Thyroid gland (tissue), 4 donors: ENCODE measurements around the gene EXD3. TPM values are rescaled to one million over a fixed set of nuclear protein-coding genes. Genes with fewer than 3 reads are reported as not detected.

Source experiments
- DNase-seq, 2 donors: peaks; one replicate each; pipeline ENCODE4 v3.0.0-alpha.2; 2019
- H3K27ac ChIP-seq, 3 donors: fragments of 200-600 bp; sonication (generic); 1 replicate in 2 of 3; 2 replicates in 1 of 3; pipeline ENCODE4 v1.5.1; 2016 to 2019; ENCODE audit warnings: mild to moderate bottlenecking in 1 of 3, moderate library complexity in 1 of 3
- H3K27me3 ChIP-seq: fragments of 200-600 bp; sonication (generic); one replicate; pipeline ENCODE4 v1.5.1; 2019
- H3K36me3 ChIP-seq, 2 donors: fragments of 200-600 bp; sonication (generic); one replicate each; pipeline ENCODE4 v1.5.1; 2016 to 2019
- H3K4me1 ChIP-seq, 2 donors: fragments of 200-600 bp; sonication (generic); one replicate each; pipeline ENCODE4 v1.5.1; 2017 to 2019
- H3K4me3 ChIP-seq, 3 donors: fragments of 200-600 bp; sonication (generic); replicated peaks in 1 of 3; 1 replicate in 2 of 3; 2 replicates in 1 of 3; pipeline ENCODE4 v1.5.1; 2016; ENCODE audit warnings: mild to moderate bottlenecking in 1 of 3
- H3K9me3 ChIP-seq: fragments of 200-600 bp; sonication (generic); one replicate; pipeline ENCODE4 v1.5.1; 2017
- POLR2A ChIP-seq, 2 donors: fragments of 450-650 bp; IDR thresholded peaks; one replicate each; pipeline ENCODE4 v1.6.1; 2017; ENCODE audit warnings: antibody characterized with exemption in 2 of 2, mild to moderate bottlenecking in 2 of 2, moderate library complexity in 1 of 2
- WGBS, 2 donors: methylation state at CpG; one replicate each; pipeline ENCODE4 v1.1.5; 2017; 5-methylcytosine and 5-hydroxymethylcytosine counted together
- intact Hi-C: fragments of 100-400 bp; cut with DNase I; formaldehyde crosslinking; loops from one replicate; pipeline ENCODE4 v1.15.1; 2023
- total RNA-seq, 4 donors: library from RNA; depleted of rRNA; stranded (reverse); fragments of >200 nt; gene quantifications; one replicate each; pipeline ENCODE4 v1.2.3, GENCODE V29; 2016
- TF ChIP-seq, protein P1 (sequence below), 6 experiments: fragments of 200-600 bp in 3 of 6; fragments of 450-650 bp in 3 of 6; sonication (generic) in 3 of 6; IDR thresholded peaks; one replicate each; pipeline ENCODE4 v1.5.1; 2016 to 2019; ENCODE audit warnings: antibody characterized with exemption in 6 of 6, mild to moderate bottlenecking in 2 of 6, inconsistent platforms in 1 of 6, moderate library complexity in 1 of 6

Gene EXD3
- total RNA-seq, 4 donors from 2014 or later, result 13.0 to 32.0 (median 26.6) TPM

DNA sequence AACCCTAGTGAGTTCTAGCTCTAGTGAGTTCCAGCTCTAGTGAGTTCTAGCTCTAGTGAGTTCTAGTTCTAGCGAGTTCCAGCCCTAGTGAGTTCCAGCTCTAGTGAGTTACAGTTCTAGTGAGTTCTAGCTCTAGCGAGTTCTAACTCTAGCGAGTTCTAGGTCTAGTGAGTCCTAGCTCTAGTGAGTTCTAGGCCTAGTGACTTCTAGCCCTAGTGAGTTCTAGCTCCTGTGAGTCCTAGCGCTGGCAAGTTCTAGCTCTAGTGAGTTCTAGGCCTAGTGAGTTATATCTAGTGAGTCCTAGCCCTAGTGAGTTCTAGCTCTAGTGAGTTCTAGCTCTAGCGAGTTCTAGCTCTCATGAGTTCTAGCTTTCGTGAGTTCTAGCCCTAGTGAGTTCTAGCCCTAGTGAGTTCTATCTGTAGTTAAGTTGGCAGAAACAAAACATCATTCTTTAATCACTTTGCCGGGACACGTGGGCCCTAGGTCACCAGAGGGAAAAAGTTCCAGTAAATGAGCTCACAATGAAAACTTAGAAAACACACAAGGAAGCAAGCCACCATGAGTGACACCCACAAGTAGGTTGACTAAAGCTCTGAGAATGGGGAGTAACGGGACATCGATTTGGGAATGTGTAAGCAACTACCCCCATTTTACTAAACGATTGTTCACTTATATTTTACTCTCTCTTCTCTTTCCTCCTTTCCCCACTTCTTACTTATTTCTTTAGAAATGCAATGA is 47.5 kb downstream of the EXD3 start:
- intact Hi-C loops, result no loop called here
- Histone ChIP-seq H3K36me3 (no peaks in the 10 kb centered on the region), H3K27ac (no peak overlapping the region), H3K4me1 (no peaks in the 10 kb centered on the region), H3K9me3 (no peaks in the 10 kb centered on the region), H3K27me3 (no peaks in the 10 kb centered on the region), H3K4me3 (no peak overlapping the region)
- TF ChIP-seq, protein P1, sequence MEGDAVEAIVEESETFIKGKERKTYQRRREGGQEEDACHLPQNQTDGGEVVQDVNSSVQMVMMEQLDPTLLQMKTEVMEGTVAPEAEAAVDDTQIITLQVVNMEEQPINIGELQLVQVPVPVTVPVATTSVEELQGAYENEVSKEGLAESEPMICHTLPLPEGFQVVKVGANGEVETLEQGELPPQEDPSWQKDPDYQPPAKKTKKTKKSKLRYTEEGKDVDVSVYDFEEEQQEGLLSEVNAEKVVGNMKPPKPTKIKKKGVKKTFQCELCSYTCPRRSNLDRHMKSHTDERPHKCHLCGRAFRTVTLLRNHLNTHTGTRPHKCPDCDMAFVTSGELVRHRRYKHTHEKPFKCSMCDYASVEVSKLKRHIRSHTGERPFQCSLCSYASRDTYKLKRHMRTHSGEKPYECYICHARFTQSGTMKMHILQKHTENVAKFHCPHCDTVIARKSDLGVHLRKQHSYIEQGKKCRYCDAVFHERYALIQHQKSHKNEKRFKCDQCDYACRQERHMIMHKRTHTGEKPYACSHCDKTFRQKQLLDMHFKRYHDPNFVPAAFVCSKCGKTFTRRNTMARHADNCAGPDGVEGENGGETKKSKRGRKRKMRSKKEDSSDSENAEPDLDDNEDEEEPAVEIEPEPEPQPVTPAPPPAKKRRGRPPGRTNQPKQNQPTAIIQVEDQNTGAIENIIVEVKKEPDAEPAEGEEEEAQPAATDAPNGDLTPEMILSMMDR (IDR thresholded peaks at IDR 0.05), result no peak
- no peak for TF ChIP-seq POLR2A (IDR thresholded peaks at IDR 0.05)
- WGBS, 2 donors, result 93 to 96% methylated on average over 11 of the region's 11 CpGs
- no peak for DNase-seq

DNA sequence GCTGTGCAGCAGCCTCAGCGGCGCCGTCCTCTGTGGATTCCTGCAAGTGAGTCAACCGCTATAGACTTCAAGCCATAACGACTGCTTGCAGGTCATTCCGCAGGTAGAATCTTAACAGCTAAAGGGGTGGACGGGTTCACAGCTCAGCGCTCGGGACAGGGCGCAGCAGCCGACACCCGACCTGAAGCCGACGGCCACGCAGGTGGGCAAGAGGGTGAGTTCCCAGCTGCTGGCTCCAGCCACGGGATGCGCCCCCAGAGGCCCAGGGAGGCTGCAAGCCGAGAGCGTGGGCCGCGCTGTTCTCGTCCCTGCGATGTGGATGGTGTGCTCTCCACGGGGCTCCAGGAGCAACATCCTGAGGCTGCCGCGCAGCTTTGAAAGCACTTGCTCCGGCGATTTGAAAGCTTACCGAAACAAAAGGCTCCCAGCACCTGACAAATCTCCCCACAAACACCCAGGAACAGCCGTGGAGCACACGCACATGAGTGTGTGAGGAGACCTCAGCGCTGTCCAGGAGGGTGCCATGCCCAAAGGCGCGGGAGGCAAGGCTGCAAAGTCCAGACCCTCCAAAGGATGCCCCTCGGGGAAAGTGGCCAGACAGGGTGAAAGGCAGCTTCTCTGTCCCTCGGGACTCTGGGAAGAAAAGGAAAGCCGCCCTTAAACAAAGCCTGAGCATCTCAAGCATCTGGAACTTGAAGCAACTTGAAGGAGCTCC is 48.7 kb downstream of the EXD3 start:
- intact Hi-C loops, result no loop called here
- TF ChIP-seq POLR2A (IDR thresholded peaks at IDR 0.05), result no peak
- TF ChIP-seq, protein P1 (IDR thresholded peaks at IDR 0.05), result no peak
- DNase-seq, result no peak
- WGBS, 2 donors, result 89 to 93% methylated on average over 19 to 22 of the region's 37 CpGs
- no peaks in the 10 kb centered on the region for H3K9me3 ChIP-seq
- no peaks in the 10 kb centered on the region for H3K36me3 ChIP-seq
- no peak overlapping the region for H3K27ac ChIP-seq
- H3K4me1 ChIP-seq, result no peaks in the 10 kb centered on the region
- H3K4me3 ChIP-seq, result no peak overlapping the region
- no peaks in the 10 kb centered on the region for H3K27me3 ChIP-seq

- no peak for DNase-seq
- Histone ChIP-seq H3K36me3 (no peaks in the 10 kb centered on the region), H3K9me3 (no peaks in the 10 kb centered on the region), H3K27ac (no peak overlapping the region), H3K4me3 (no peak overlapping the region), H3K4me1 (no peaks in the 10 kb centered on the region), H3K27me3 (no peaks in the 10 kb centered on the region)
- 95 to 96% methylated on average over 16 of the region's 16 CpGs for WGBS, 2 donors
- intact Hi-C loops, result no loop called here
- TF ChIP-seq, protein P1 (IDR thresholded peaks at IDR 0.05), result no peak
- no peak for TF ChIP-seq POLR2A (IDR thresholded peaks at IDR 0.05)
Observed at GRCh38 chr9:137373611-137373980, 49.4 kb downstream of the EXD3 start.

- Histone ChIP-seq H3K36me3 (no peaks in the 10 kb centered on the region), H3K9me3 (no peaks in the 10 kb centered on the region), H3K4me3 (no peak overlapping the region), H3K27me3 (no peaks in the 10 kb centered on the region), H3K27ac (no peak overlapping the region), H3K4me1 (no peaks in the 10 kb centered on the region)
- no peak for DNase-seq
- WGBS, 2 donors, result 89 to 93% methylated on average over 13 to 32 of the region's 37 CpGs
- TF ChIP-seq, protein P1 (IDR thresholded peaks at IDR 0.05), result no peak
- no peak for TF ChIP-seq POLR2A (IDR thresholded peaks at IDR 0.05)
- intact Hi-C loops, result no loop called here
Observed at GRCh38 chr9:137372693-137373610, 50.0 kb downstream of the EXD3 start.
